Measurements from ENCODE around the gene TAF12.
"Not testable (repeated sequence)": the region's sequence is repeated elsewhere in the genome, so short reads cannot be mapped to it uniquely, and the experiment has no call there.

Gene TAF12

DNA sequence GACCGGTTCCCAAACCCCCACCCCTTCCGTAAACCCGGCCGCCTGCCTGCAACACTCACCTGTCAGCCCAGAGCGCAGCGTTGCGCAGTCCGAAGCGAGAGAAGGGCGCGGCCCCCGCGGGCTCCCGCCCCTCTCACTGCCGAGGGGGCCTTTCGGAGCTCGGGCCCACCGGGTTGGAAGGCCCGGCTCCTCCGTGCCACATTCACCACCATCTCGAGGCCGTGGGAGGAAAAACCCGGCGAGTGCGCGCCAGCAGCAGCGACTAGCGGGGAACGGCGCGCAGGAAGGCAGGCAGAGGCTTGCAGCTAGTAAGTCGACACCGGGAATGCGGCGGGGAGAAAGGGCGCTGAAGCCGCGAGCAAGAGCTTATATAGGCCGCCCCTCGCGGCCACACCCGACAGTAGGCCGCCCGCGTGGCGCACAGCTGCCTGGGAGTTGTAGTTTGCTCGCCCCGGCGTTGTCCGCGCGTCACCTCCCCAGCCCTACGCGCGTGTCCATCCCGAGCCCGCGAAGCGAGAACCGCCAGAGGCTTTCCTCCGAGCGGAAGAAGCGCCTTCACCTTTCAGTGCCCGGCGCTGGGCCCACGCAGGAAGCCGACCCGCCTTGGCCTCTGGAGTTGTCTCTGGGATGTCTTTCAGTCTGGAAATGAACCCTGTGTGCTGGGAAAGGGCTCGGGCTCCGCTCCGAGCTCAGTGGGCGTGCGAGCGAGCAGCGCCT, 61.2 kb downstream of the TAF12 start:
- peak; percentile 93 for DNase-seq (ENCODE audit: low spot score)

DNA sequence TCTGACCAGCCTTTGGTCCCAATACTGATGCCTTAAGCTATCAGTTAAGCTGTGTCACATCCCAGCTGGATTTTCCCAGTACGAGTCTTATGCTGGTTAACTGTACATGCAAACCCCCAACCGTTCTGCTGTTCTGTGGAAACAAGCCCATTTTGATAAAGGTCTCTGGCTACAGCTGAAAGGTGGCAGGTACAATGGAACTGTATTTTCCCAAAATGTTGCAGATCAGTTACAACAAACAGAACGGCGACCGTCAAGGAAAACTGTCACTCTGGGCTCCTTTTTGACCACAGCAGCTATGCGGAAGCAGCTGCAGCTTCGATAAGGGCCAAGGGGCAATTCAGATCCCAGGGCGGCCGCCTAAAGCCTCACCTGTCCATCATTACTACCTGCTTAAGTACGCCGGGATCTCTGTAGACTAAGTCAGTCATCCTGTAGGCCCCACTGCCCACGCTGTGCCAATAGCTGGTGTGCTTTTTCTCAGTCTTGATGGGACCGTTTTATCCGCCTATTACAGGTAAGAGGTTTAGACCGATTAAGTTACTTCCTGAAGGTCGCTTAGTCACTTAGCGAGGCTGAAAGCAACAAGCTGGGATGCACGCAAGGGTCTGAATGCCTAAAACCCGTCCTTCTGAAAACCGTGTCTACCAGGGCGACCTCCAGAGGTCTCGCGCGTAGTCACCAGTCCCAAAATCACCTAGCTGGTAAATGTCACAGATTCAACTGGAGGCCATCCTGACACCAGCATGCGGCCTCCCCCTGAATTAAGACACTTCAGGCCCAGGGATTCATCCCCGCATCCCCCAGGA, 61.9 kb downstream of the TAF12 start:
- DNase-seq (ENCODE audit: low spot score) = peak; percentile 50

- DNase-seq (ENCODE audit: low spot score) = no peak
These were observed 63.5 kb downstream of the TAF12 start for GRCh38 chr1:28579401-28579800.

DNA sequence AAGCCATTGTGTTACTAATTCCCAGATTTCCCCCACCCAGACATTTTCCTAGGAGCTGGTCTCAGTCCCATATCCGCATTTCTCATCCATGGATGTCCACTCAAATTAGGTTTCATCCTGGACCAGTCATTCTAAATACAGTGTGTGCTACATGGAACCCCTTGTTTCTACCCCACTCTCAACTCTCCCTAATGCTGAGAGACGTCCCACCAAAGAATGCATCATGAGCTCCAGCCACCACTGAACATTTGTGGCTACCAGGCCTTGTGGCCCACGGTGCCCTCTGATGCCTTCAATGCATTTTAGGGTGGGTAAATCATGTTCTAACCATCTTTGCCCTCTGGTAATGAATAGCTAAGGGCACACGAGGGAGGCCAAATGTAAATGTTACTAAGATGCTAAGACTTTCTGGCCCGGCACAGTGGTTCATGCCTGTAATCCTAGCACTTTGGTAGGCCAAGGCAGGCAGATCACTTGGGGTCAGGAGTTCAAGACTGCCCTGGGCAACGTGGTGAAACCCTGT, 64.1 kb downstream of the TAF12 start:
- no peak for DNase-seq (ENCODE audit: low spot score)

GRCh38 chr1:28577738-28578536, 64.9 kb downstream of the TAF12 start:
- DNase-seq (ENCODE audit: low spot score) = no peak

- DNase-seq (ENCODE audit: low spot score) = no peak
These were observed 65.7 kb downstream of the TAF12 start for GRCh38 chr1:28577052-28577678.

GRCh38 chr1:28573564-28573963, 69.3 kb downstream of the TAF12 start:
- DNase-seq (ENCODE audit: low spot score) = no peak

DNA sequence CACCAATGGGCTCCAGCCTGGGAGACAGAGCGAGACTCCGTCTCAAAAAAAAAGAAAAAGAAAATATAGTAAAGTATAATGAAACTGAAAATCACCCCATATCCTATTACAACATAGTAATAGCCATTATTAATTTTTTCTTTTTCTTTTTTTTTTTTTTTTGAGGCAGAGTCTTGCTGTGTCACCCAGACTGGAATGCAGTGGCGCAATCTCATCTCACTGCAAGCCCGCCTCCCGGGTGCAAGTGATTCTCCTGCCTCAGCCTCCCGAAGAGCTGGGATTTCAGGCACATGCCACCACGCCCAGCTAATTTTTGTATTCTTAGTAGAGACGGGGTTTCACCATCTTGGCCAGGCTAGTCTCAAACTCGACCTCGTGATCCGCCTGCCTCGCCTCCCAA, 70.0 kb downstream of the TAF12 start:
- DNase-seq (ENCODE audit: low spot score) = not testable (repeated sequence)

DNA sequence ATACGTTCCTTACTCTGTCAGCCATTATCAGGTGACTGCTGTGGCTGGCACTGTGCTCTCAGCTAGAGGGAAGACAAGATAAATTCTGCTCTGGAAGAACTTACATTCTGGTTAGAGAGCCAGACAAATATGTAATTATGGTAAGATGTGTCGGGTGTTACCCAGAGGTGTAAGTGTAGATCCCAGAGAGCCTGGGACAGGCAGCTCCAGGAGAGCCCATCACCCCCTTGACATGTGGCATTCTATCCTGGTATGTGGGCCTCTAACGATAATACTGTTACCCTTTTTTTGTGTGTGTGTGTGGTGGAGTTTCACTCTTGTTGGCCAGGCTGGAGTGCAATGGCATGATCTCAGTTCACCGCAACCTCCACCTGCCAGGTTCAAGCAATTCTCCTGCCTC, 71.0 kb downstream of the TAF12 start:
- no peak for DNase-seq (ENCODE audit: low spot score)

DNA sequence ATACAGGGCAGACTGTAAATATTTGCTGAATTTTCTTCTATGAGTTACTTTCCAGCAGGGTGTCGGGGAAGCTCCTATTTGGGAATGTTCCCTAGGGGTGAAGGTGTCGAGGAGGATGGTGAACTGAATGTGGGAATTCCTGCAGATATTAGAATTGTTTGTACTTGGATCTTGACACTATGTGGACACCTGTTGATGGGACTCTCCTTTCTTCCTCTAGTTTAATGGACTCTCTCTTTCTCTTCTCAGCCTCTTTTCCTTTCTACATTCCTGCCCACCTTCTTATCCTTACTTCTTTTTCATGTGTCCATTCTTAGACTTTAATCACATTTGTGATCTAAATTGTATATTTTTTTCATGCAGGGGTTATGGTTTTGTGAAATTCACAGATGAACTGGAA, 75.9 kb downstream of the TAF12 start:
- no peak for DNase-seq (ENCODE audit: low spot score)

GRCh38 chr1:28565726-28566125, 77.1 kb downstream of the TAF12 start:
- DNase-seq (ENCODE audit: low spot score) = no peak

DNA sequence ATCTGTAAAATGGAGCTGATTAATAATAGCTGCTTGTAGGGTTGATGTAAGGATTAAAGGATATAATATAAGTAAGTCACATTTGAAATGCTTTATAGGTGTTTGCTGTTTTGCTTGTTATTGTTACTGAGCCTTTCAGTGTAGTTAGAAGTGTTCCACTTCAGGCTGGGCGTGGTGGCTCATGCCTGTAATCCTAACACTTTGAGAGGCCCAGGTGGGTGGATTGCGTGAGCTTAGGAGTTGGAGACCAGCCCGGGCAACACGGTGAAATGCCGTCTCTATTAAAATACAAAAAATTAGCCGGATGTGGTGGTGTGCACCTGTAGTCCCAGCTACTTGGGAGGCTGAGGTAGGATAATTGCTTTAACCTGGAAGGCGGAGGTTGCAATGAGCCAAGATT, 77.8 kb downstream of the TAF12 start:
- DNase-seq (ENCODE audit: low spot score) = no peak

DNA sequence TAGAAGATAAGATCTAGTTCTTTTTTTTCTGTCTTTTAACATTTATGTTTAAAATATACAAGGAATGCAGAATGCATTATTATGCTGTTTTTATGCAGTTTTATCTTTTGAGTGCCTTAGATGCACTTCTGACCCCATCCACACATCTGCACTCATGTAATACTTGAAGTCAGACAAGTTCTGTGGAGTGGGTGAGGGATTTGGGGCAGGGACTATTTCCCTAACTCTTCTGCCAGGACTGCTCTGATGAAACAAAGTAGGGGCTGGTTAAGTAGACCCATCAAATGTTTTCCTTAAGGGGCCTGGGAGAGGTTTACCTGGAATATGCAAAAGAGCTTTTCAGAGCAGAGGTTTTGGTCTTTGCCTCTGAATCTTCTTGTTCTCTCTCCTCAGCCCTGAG, 78.6 kb downstream of the TAF12 start:
- DNase-seq (ENCODE audit: low spot score) = no peak

- no peak for DNase-seq (ENCODE audit: low spot score)
These were observed 82.0 kb downstream of the TAF12 start for GRCh38 chr1:28560886-28561285.

All from hematopoietic multipotent progenitor cell treated with erythropoietin and hydrocortisone succinate and interleukin-3 and kit ligand, for 15 days (in vitro differentiated cells).